WTC11 (cell line): ENCODE data around the gene MEGF9. TPM values are rescaled to one million over a fixed set of nuclear protein-coding genes. Genes with fewer than 3 reads are reported as not detected.

Source experiments
- ATAC-seq: fragments of 200-7000 bp; cut with Tn5 transposase; 2 replicates; pipeline ENCODE4 v1.10.0; 2021; ENCODE audit warnings: mild to moderate bottlenecking, moderate library complexity
- CTCF ChIA-PET: fragments of 300-600 bp; sonication (Branson Sonifier 250); formaldehyde crosslinking; loops from one replicate; lab custom pipeline; 2021; ENCODE audit warnings: antibody characterized with exemption; lab: Charles Lee
- POLR2A ChIA-PET: fragments of 350-600 bp; sonication (Branson Sonifier 250); formaldehyde crosslinking; loops from one replicate; lab custom pipeline; 2021; ENCODE audit warnings: antibody characterized with exemption; lab: Charles Lee
- DNase-seq: peaks from one replicate; pipeline ENCODE4 v3.0.0; 2021; ENCODE audit warnings: low spot score
- H3K27ac Mint-ChIP-seq: 2 replicates; pipeline ENCODE4 v1.8.0; 2021; ENCODE audit warnings: mixed read lengths
- H3K27me3 Mint-ChIP-seq: 2 replicates; pipeline ENCODE4 v1.8.0; 2021; ENCODE audit warnings: low read depth, mild to moderate bottlenecking, moderate library complexity, mixed read lengths
- H3K36me3 Mint-ChIP-seq: 2 replicates; pipeline ENCODE4 v1.8.0; 2021; ENCODE audit warnings: mixed read lengths
- H3K4me1 Mint-ChIP-seq: 2 replicates; pipeline ENCODE4 v1.8.0; 2022; ENCODE audit warnings: mixed read lengths
- H3K4me3 Mint-ChIP-seq: 2 replicates; pipeline ENCODE4 v1.8.0; 2021; ENCODE audit warnings: mild to moderate bottlenecking, moderate library complexity, mixed read lengths
- H3K9me3 Mint-ChIP-seq: 2 replicates; pipeline ENCODE4 v1.8.0; 2021; ENCODE audit warnings: mixed read lengths
- AR ChIP-seq: fragments of 250-450 bp; sonication (Bioruptor Pico); IDR thresholded peaks from 2 replicates; pipeline ENCODE4 v1.9.0; 2021; ENCODE audit warnings: mild to moderate bottlenecking
- CREB1 ChIP-seq: sonication (generic); formaldehyde crosslinking; IDR thresholded peaks from 2 replicates; pipeline ENCODE4 v1.8.0; 2023; ENCODE audit warnings: mild to moderate bottlenecking, missing genetic modification reagents
- CTCF ChIP-seq: fragments of 200-600 bp; IDR thresholded peaks from 2 replicates; pipeline ENCODE4 v1.8.0; 2022; ENCODE audit warnings: antibody characterized with exemption
- E2F1 ChIP-seq: sonication (generic); formaldehyde crosslinking; IDR thresholded peaks from 2 replicates; pipeline ENCODE4 v1.8.0; 2022; ENCODE audit warnings: mild to moderate bottlenecking, missing genetic modification reagents
- KAT7 ChIP-seq: sonication (generic); formaldehyde crosslinking; IDR thresholded peaks from 2 replicates; pipeline ENCODE4 v1.8.1; 2023; ENCODE audit warnings: missing genetic modification reagents, mild to moderate bottlenecking, borderline replicate concordance
- MLX ChIP-seq: sonication (generic); formaldehyde crosslinking; IDR thresholded peaks from 2 replicates; pipeline ENCODE4 v1.8.1; 2023; ENCODE audit warnings: mild to moderate bottlenecking, missing genetic modification reagents, moderate library complexity
- NFE2L1 ChIP-seq: sonication (generic); formaldehyde crosslinking; IDR thresholded peaks from 2 replicates; pipeline ENCODE4 v1.8.1; 2023; ENCODE audit warnings: missing genetic modification reagents
- NR2C2 ChIP-seq: sonication (generic); formaldehyde crosslinking; IDR thresholded peaks from 2 replicates; pipeline ENCODE4 v1.8.0; 2022; ENCODE audit warnings: mild to moderate bottlenecking, missing genetic modification reagents
- PREB ChIP-seq: sonication (generic); formaldehyde crosslinking; IDR thresholded peaks from 2 replicates; pipeline ENCODE4 v1.8.1; 2022; ENCODE audit warnings: mild to moderate bottlenecking, missing genetic modification reagents, moderate library complexity, borderline replicate concordance
- PRRX2 ChIP-seq: fragments of 250-450 bp; sonication (Bioruptor Pico); IDR thresholded peaks from 2 replicates; pipeline ENCODE4 v1.8.0; 2021; ENCODE audit warnings: mild to moderate bottlenecking
- STAT6 ChIP-seq: sonication (generic); formaldehyde crosslinking; conservative IDR thresholded peaks from 2 replicates; pipeline ENCODE4 v1.8.1; 2023; ENCODE audit warnings: mild to moderate bottlenecking, low read depth, missing genetic modification reagents, moderate library complexity
- ZBTB21 ChIP-seq: sonication (generic); formaldehyde crosslinking; IDR thresholded peaks from 2 replicates; pipeline ENCODE4 v1.8.1; 2023; ENCODE audit warnings: mild to moderate bottlenecking, missing genetic modification reagents, borderline replicate concordance
- ZBTB43 ChIP-seq: sonication (generic); formaldehyde crosslinking; IDR thresholded peaks from 2 replicates; pipeline ENCODE4 v1.8.1; 2023; ENCODE audit warnings: mild to moderate bottlenecking, missing genetic modification reagents
- ZNF232 ChIP-seq: sonication (generic); formaldehyde crosslinking; IDR thresholded peaks from 2 replicates; pipeline ENCODE4 v1.8.0; 2022; ENCODE audit warnings: mild to moderate bottlenecking, missing genetic modification reagents
- ZNF396 ChIP-seq: fragments of 250-450 bp; sonication (Bioruptor Pico); IDR thresholded peaks from 2 replicates; pipeline ENCODE4 v1.8.0; 2021; ENCODE audit warnings: mild to moderate bottlenecking, moderate library complexity, borderline replicate concordance
- ZSCAN18 ChIP-seq: fragments of 250-450 bp; sonication (Bioruptor Pico); IDR thresholded peaks from 2 replicates; pipeline ENCODE4 v2.1.2; 2022; ENCODE audit warnings: mild to moderate bottlenecking, moderate library complexity
- total RNA-seq: library from RNA; stranded (reverse); gene quantifications from 3 replicates; pipeline ENCODE4 v1.2.3, GENCODE V29; 2021

MEGF9 gene
- total RNA-seq, 1 experiment from 2014 or later, result 0.92 TPM

GRCh38 chr9:120708526-120709224 is 5.6 kb downstream of the MEGF9 start (continued):
- TF ChIP-seq AR (CRISPR knock-in tag) (no peak), NFE2L1 (CRISPR knock-in tag) (no peak), E2F1 (CRISPR knock-in tag) (no peak), STAT6 (CRISPR knock-in tag) (no peak), ZNF396 (CRISPR knock-in tag) (no peak), PRRX2 (CRISPR knock-in tag) (no peak)

- H3K9me3 Mint-ChIP-seq, result no peaks in the 10 kb centered on the region
- TF ChIP-seq ZBTB43 (CRISPR knock-in tag), result no peak
- no peak for TF ChIP-seq ZBTB21
- TF ChIP-seq CREB1, result no peak
- TF ChIP-seq ZNF396 (CRISPR knock-in tag), result no peak
- TF ChIP-seq KAT7 (CRISPR knock-in tag), result no peak
- no peak for TF ChIP-seq MLX (CRISPR knock-in tag)
- no peak for TF ChIP-seq ZSCAN18 (CRISPR knock-in tag)
- TF ChIP-seq PREB (CRISPR knock-in tag), result no peak
- no peak for TF ChIP-seq NR2C2 (CRISPR knock-in tag)
- no peak for TF ChIP-seq PRRX2 (CRISPR knock-in tag)
- no peak for TF ChIP-seq ZNF232 (CRISPR knock-in tag)
- no peak for TF ChIP-seq CTCF
- no peak for TF ChIP-seq E2F1 (CRISPR knock-in tag)
- ATAC-seq, result no peak
- peaks cover 92% of the 10 kb centered on the region for H3K27me3 Mint-ChIP-seq
- DNase-seq, result no peak
- CTCF ChIA-PET, result interaction anchor here (1.2 kb wide), 1 partner anchor 23 kb away, joined by 3 read pairs; no protein-coding TSS in a partner anchor
- peaks cover 2% of the 10 kb centered on the region; the same call in 1 of the 2 replicates for H3K4me1 Mint-ChIP-seq
- H3K27ac Mint-ChIP-seq, result no peak overlapping the region
- H3K36me3 Mint-ChIP-seq, result no peaks in the 10 kb centered on the region
- POLR2A ChIA-PET, result no interaction called here
- no peak overlapping the region for H3K4me3 Mint-ChIP-seq
These were observed 7.1 kb downstream of the MEGF9 start for GRCh38 chr9:120707170-120707569.
